22Rv1 (cell line): ENCODE data around the gene GRIP2.

Source experiments
- H3K27ac ChIP-seq: fragments of 450-650 bp; 2 replicates; pipeline ENCODE4 v1.5.1; 2017
- ZFX ChIP-seq: fragments of 450-650 bp; IDR thresholded peaks from 2 replicates; pipeline ENCODE4 v1.6.1; 2017; ENCODE audit warnings: antibody characterized with exemption, borderline replicate concordance
- TF ChIP-seq, protein P1 (sequence below): fragments of 450-650 bp; IDR thresholded peaks from 2 replicates; pipeline ENCODE4 v1.5.1; 2017; ENCODE audit warnings: mild to moderate bottlenecking

GRIP2 gene

DNA sequence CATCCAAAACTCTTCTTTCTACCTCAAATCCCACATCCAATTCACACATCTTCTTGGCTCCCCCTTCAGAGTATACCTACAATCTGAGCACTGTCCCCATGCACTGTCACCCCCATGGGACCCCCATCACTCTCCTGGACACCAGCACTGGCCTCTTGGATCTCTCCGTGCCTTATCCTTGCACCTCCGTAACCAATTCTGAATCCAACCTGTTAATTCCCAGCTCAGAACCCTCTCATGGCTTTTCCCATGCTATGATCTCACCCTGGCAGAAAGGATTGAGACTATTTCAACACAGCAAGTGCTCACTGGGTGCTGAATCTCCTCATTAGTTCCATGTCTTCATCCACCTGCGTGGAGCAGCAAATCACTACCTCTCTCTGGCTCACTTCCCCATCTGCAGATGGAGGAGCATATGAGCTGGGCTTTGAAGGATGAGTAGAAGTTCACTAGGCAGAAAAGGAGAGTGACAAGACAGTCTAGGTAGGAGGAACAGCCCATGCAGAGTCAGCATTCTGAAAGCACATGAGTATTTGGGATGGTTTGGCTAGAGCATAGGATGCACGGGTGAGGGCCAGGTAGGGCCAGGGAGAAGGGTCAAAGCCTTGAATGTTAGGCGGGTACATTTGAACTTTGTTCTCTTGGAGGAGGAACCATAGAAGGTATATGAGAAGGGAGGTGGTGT lies 89.1 kb downstream of the GRIP2 start:
- TF ChIP-seq, protein P1, sequence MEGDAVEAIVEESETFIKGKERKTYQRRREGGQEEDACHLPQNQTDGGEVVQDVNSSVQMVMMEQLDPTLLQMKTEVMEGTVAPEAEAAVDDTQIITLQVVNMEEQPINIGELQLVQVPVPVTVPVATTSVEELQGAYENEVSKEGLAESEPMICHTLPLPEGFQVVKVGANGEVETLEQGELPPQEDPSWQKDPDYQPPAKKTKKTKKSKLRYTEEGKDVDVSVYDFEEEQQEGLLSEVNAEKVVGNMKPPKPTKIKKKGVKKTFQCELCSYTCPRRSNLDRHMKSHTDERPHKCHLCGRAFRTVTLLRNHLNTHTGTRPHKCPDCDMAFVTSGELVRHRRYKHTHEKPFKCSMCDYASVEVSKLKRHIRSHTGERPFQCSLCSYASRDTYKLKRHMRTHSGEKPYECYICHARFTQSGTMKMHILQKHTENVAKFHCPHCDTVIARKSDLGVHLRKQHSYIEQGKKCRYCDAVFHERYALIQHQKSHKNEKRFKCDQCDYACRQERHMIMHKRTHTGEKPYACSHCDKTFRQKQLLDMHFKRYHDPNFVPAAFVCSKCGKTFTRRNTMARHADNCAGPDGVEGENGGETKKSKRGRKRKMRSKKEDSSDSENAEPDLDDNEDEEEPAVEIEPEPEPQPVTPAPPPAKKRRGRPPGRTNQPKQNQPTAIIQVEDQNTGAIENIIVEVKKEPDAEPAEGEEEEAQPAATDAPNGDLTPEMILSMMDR, result no peak
- no peak for TF ChIP-seq ZFX
- no peak overlapping the region for H3K27ac ChIP-seq

GRCh38 chr3:14450506-14450905 lies 89.6 kb downstream of the GRIP2 start:
- TF ChIP-seq, protein P1, result no peak
- TF ChIP-seq ZFX, result no peak
- H3K27ac ChIP-seq, result no peak overlapping the region

GRCh38 chr3:14448756-14449727 lies 91.1 kb downstream of the GRIP2 start:
- TF ChIP-seq ZFX, result no peak
- TF ChIP-seq, protein P1, result no peak
- no peak overlapping the region for H3K27ac ChIP-seq

- H3K27ac ChIP-seq, result no peak overlapping the region
- TF ChIP-seq, protein P1, result no peak
- no peak for TF ChIP-seq ZFX
Measured at GRCh38 chr3:14448063-14448462, 92.1 kb downstream of the GRIP2 start.

- TF ChIP-seq, protein P1, result no peak
- TF ChIP-seq ZFX, result no peak
- H3K27ac ChIP-seq, result no peak overlapping the region
Measured at GRCh38 chr3:14446988-14447570, 93.1 kb downstream of the GRIP2 start.

DNA sequence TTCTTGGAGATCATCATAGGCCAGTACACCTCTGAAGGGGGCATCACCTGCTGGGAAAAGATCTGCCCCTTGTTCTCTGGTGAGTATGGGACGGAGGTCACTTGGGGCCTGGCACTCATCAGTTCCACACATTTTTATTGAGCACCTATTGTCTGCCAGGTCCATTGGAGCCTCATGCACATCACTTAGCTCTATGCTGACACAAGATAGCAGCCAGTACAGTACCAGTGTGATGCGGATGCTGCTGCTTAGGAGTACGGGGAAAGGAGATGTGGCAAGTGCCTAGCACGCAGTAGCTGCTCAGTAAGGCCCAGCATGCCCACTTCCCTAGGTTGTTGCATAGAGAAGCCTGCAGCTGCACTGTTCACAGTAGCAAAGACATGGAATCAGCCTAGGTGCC lies 94.4 kb downstream of the GRIP2 start:
- H3K27ac ChIP-seq, result no peak overlapping the region
- no peak for TF ChIP-seq ZFX
- TF ChIP-seq, protein P1, result no peak
